ENCODE data around the gene CBX1.
A peak's percentile ranks its signal among the peaks of the same experiment; 100 is the strongest.
"Not testable (repeated sequence)": the region's sequence is repeated elsewhere in the genome, so short reads cannot be mapped to it uniquely, and the experiment has no call there.

Gene CBX1

GRCh38 chr17:48047113-48047740 is 54.1 kb downstream of the CBX1 start:
- H3K27me3 ChIP-seq (ENCODE audit: control insufficient read depth in 1 of 2, insufficient read depth in 2 of 2, low read length in 2 of 2), result no peaks in the 10 kb centered on the region
- peaks cover 46% of the 10 kb centered on the region for H3K4me1 ChIP-seq (ENCODE audit: insufficient read depth, low read length)
- peak overlapping the region; percentile 31 for H3K27ac ChIP-seq (ENCODE audit: low read depth, low read length)
- H3K4me3 ChIP-seq (ENCODE audit: low read depth in 1 of 2, low read length in 2 of 2), result peak overlapping the region; percentile 46 to 85
- peak overlapping the region; percentile 66 for H3K9ac ChIP-seq (ENCODE audit: low read length)
- H3K9me3 ChIP-seq (ENCODE audit: low read length), result no peaks in the 10 kb centered on the region
- H3K36me3 ChIP-seq (ENCODE audit: insufficient read depth, low read length), result peaks cover 13% of the 10 kb centered on the region

DNA sequence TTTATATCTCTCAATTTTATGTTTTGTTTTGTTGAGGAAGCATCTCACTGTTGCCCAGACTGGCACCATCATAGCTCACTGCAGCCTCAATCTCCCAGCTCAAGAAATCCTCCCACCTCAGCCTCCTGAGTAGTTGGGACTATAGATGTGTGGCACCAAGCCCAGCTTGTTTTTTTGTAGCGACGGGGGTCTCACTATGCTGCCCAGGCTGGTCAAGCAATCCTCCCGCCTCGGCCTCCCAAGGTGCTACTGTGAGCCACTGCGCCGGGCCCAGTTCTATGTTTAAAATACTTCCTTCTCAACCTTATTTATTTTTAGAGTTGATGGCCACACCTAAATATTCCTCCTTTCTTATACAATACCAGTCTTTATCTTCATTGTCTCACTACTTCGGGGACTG is 55.0 kb downstream of the CBX1 start:
- H3K9me3 ChIP-seq (ENCODE audit: low read length), result no peaks in the 10 kb centered on the region
- no peak overlapping the region for H3K9ac ChIP-seq (ENCODE audit: low read length)
- no peak overlapping the region for H3K27ac ChIP-seq (ENCODE audit: low read depth, low read length)
- H3K4me1 ChIP-seq (ENCODE audit: insufficient read depth, low read length), result peaks cover 36% of the 10 kb centered on the region
- H3K27me3 ChIP-seq (ENCODE audit: control insufficient read depth in 1 of 2, insufficient read depth in 2 of 2, low read length in 2 of 2), result no peaks in the 10 kb centered on the region
- no peak overlapping the region for H3K4me3 ChIP-seq (ENCODE audit: low read depth in 1 of 2, low read length in 2 of 2)
- H3K36me3 ChIP-seq (ENCODE audit: insufficient read depth, low read length), result peaks cover 8% of the 10 kb centered on the region

- H3K4me3 ChIP-seq (ENCODE audit: low read depth in 1 of 2, low read length in 2 of 2), result no peak overlapping the region
- no peaks in the 10 kb centered on the region for H3K36me3 ChIP-seq (ENCODE audit: insufficient read depth, low read length)
- H3K4me1 ChIP-seq (ENCODE audit: insufficient read depth, low read length), result peaks cover 28% of the 10 kb centered on the region
- no peaks in the 10 kb centered on the region for H3K9me3 ChIP-seq (ENCODE audit: low read length)
- H3K27me3 ChIP-seq (ENCODE audit: control insufficient read depth in 1 of 2, insufficient read depth in 2 of 2, low read length in 2 of 2), result no peaks in the 10 kb centered on the region
- H3K27ac ChIP-seq (ENCODE audit: low read depth, low read length), result no peak overlapping the region
- no peak overlapping the region for H3K9ac ChIP-seq (ENCODE audit: low read length)
Measured at GRCh38 chr17:48045316-48046001, 55.8 kb downstream of the CBX1 start.

- Histone ChIP-seq H3K36me3 (ENCODE audit: insufficient read depth, low read length) (no peaks in the 10 kb centered on the region), H3K9me3 (ENCODE audit: low read length) (no peaks in the 10 kb centered on the region), H3K9ac (ENCODE audit: low read length) (no peak overlapping the region), H3K4me3 (ENCODE audit: low read depth in 1 of 2, low read length in 2 of 2) (no peak overlapping the region), H3K27me3 (ENCODE audit: control insufficient read depth in 1 of 2, insufficient read depth in 2 of 2, low read length in 2 of 2) (no peaks in the 10 kb centered on the region), H3K4me1 (ENCODE audit: insufficient read depth, low read length) (peaks cover 22% of the 10 kb centered on the region), H3K27ac (ENCODE audit: low read depth, low read length) (no peak overlapping the region)
Measured at GRCh38 chr17:48044851-48045250, 56.4 kb downstream of the CBX1 start.

DNA sequence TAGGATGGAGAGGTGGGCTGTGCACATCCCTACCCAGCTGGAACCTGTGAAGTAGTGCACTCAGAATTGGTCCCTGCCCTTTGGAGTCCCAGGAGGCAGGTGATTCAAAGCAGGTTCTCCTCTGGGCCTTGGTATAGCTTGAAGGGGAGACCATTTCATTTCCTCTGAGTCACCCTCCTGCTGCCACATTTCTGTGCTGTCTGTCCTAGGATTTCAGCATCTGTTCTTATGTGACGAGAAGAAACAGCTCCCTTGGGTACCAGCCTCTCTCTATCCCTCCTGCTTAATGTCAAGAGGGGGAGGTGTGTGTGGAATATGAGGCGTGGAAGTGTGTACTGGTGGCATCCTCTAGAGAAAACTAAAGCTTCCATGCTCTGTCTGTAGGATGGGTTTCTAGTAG is 58.1 kb downstream of the CBX1 start:
- no peaks in the 10 kb centered on the region for H3K36me3 ChIP-seq (ENCODE audit: insufficient read depth, low read length)
- H3K27ac ChIP-seq (ENCODE audit: low read depth, low read length), result no peak overlapping the region
- H3K4me3 ChIP-seq (ENCODE audit: low read depth in 1 of 2, low read length in 2 of 2), result no peak overlapping the region
- no peaks in the 10 kb centered on the region for H3K9me3 ChIP-seq (ENCODE audit: low read length)
- peaks cover 15% of the 10 kb centered on the region for H3K4me1 ChIP-seq (ENCODE audit: insufficient read depth, low read length)
- no peaks in the 10 kb centered on the region for H3K27me3 ChIP-seq (ENCODE audit: control insufficient read depth in 1 of 2, insufficient read depth in 2 of 2, low read length in 2 of 2)
- H3K9ac ChIP-seq (ENCODE audit: low read length), result no peak overlapping the region

DNA sequence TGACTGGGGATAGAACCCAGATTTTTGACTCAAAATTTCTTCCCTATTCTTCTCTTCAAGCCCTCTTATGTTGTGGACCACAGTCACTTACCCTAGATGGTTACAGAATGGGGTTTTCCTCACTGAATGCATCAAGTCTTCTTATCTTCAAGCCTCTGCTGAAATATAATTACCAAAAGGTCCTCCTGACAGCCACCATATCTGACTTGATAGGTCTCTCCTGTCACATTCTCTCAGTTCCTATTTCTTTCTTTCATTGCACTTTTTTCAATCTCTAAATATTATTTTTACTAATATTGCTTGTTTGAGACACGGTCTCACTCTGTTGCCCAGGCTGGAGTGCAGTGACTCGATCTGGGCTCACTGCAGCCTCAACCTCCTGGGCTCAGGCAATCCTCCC is 62.6 kb downstream of the CBX1 start:
- peaks cover under 1% of the 10 kb centered on the region for H3K36me3 ChIP-seq (ENCODE audit: insufficient read depth, low read length)
- H3K9ac ChIP-seq (ENCODE audit: low read length), result peak overlapping the region; percentile 39
- no peaks in the 10 kb centered on the region for H3K27me3 ChIP-seq (ENCODE audit: control insufficient read depth in 1 of 2, insufficient read depth in 2 of 2, low read length in 2 of 2)
- peaks cover 14% of the 10 kb centered on the region for H3K4me1 ChIP-seq (ENCODE audit: insufficient read depth, low read length)
- H3K9me3 ChIP-seq (ENCODE audit: low read length), result no peaks in the 10 kb centered on the region
- H3K27ac ChIP-seq (ENCODE audit: low read depth, low read length), result no peak overlapping the region
- no peak overlapping the region for H3K4me3 ChIP-seq (ENCODE audit: low read depth in 1 of 2, low read length in 2 of 2)

DNA sequence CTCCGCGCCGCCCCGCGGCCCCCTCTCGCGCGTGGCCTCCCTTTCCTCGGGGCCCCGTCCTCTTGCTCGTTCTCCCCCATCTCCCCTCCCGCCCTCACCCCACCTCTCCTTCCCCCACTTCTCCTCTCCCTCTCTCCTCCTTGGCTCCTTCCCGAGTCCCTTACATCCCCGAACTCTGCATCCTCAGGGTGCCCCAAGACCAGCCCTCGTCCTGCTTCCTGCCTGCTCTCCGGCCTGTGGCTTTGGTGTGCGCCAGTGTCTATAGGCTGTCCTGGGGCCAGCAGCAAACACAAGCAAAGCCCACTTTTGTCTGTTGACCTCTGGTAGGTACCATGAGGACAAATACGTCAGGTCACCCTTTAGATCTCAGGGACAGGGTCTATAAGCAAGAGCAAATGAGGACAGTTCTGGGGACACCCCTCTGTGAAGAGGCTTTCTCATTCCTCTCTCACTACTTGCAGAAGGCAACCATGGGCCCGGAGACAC is 63.4 kb downstream of the CBX1 start:
- Histone ChIP-seq H3K27me3 (ENCODE audit: control insufficient read depth in 1 of 2, insufficient read depth in 2 of 2, low read length in 2 of 2) (no peaks in the 10 kb centered on the region), H3K4me3 (ENCODE audit: low read depth in 1 of 2, low read length in 2 of 2) (peak overlapping the region in 1 of 2 donors; percentile 41), H3K9me3 (ENCODE audit: low read length) (no peaks in the 10 kb centered on the region), H3K9ac (ENCODE audit: low read length) (peak overlapping the region; percentile 39), H3K4me1 (ENCODE audit: insufficient read depth, low read length) (peaks cover 14% of the 10 kb centered on the region), H3K27ac (ENCODE audit: low read depth, low read length) (peak overlapping the region; percentile 35), H3K36me3 (ENCODE audit: insufficient read depth, low read length) (peaks cover 5% of the 10 kb centered on the region)

DNA sequence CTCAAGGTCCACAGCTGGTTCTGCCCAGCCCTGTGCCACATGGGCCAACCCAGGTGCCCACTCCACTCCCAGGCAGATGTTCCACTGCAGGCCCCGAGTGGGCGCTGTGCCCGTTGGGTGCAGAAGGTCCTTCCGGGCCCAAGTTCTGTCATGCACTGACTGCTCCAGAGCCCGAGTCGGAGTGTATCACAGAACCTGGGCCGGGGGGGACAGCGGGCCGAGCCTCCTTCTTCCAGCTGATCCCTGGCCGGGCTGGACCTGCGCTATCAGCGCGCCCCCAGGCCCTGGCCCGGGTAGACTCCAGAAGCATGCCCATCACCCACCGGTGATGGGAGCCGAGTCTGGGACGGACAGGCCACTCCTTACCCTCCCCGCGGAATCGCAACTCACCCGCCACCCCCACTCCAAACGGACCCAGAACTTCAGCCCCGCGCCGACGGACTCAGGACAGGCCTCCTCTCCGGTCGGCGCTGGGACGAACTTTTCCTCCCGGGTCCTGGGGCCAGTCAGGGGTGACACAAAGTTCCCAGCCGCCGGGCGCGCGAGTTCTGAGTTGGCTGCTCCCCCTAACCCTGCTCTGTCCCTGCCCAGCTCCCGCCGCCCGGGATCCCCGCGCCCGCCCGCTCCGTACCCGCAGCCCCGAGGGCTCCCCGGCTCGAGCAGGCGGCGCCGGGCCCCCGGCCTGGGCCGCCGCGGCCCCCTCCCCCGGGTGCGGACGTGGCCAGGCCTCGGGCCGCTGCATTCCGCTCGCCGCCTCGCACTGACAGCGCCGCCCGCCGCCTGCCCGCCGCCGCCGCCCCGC is 64.0 kb downstream of the CBX1 start, which contains the start of gene COPZ2:
Gene COPZ2 (minus strand): TSS at position 762 of the 802 bp plus-strand sequence. CDS start 20 bp downstream, at position 742.
- H3K4me3 ChIP-seq (ENCODE audit: low read depth in 1 of 2, low read length in 2 of 2), result peak within 1 kb of the TSS; percentile 68 to 80
- no peaks in the 10 kb centered on the region for H3K9me3 ChIP-seq (ENCODE audit: low read length)
- peak within 1 kb of the TSS; percentile 82 for H3K27ac ChIP-seq (ENCODE audit: low read depth, low read length)
- H3K36me3 ChIP-seq (ENCODE audit: insufficient read depth, low read length), result peaks cover 5% of the 10 kb centered on the region
- peak within 1 kb of the TSS; percentile 39 for H3K9ac ChIP-seq (ENCODE audit: low read length)
- peaks cover 14% of the 10 kb centered on the region for H3K4me1 ChIP-seq (ENCODE audit: insufficient read depth, low read length)
- H3K27me3 ChIP-seq (ENCODE audit: control insufficient read depth in 1 of 2, insufficient read depth in 2 of 2, low read length in 2 of 2), result no peaks in the 10 kb centered on the region

GRCh38 chr17:48036693-48037035 is 64.6 kb downstream of the CBX1 start:
- H3K27me3 ChIP-seq (ENCODE audit: control insufficient read depth in 1 of 2, insufficient read depth in 2 of 2, low read length in 2 of 2), result no peaks in the 10 kb centered on the region
- H3K27ac ChIP-seq (ENCODE audit: low read depth, low read length), result peak overlapping the region; percentile 82
- H3K36me3 ChIP-seq (ENCODE audit: insufficient read depth, low read length), result peaks cover 5% of the 10 kb centered on the region
- H3K4me3 ChIP-seq (ENCODE audit: low read depth in 1 of 2, low read length in 2 of 2), result peak overlapping the region; percentile 68 to 80
- H3K9me3 ChIP-seq (ENCODE audit: low read length), result no peaks in the 10 kb centered on the region
- no peak overlapping the region for H3K9ac ChIP-seq (ENCODE audit: low read length)
- H3K4me1 ChIP-seq (ENCODE audit: insufficient read depth, low read length), result peaks cover 14% of the 10 kb centered on the region

- not testable (repeated sequence) for H3K9me3 ChIP-seq (ENCODE audit: low read length); H3K4me3 ChIP-seq (ENCODE audit: low read depth in 1 of 2, low read length in 2 of 2); H3K27ac ChIP-seq (ENCODE audit: low read depth, low read length); H3K27me3 ChIP-seq (ENCODE audit: control insufficient read depth in 1 of 2, insufficient read depth in 2 of 2, low read length in 2 of 2); H3K9ac ChIP-seq (ENCODE audit: low read length); H3K36me3 ChIP-seq (ENCODE audit: insufficient read depth, low read length)
- peaks cover 14% of the 10 kb centered on the region for H3K4me1 ChIP-seq (ENCODE audit: insufficient read depth, low read length)
Measured at GRCh38 chr17:48034734-48035133, 66.5 kb downstream of the CBX1 start.

DNA sequence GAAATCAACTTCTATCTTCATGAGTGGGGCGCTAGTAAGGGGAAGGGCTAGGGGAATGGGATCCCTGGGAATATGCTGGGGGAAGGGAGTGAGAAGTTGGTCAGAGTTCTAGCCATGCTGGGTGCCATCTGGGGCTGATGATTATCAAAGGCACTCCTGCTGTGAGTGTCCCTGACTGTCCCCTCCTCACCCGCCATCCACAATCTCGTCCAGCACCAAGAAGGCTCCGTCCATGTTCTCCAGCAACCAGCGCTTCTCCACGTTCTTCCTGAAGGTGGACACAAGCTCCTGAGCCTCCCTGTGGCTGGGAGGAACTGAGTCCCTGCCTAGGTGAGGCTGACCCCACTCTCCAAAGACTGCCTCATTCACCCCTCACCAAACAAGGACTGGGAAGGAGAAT is 69.3 kb downstream of the CBX1 start:
- Histone ChIP-seq H3K27ac (ENCODE audit: low read depth, low read length) (no peak overlapping the region), H3K9ac (ENCODE audit: low read length) (no peak overlapping the region), H3K27me3 (ENCODE audit: control insufficient read depth in 1 of 2, insufficient read depth in 2 of 2, low read length in 2 of 2) (no peaks in the 10 kb centered on the region), H3K4me1 (ENCODE audit: insufficient read depth, low read length) (peaks cover 8% of the 10 kb centered on the region), H3K4me3 (ENCODE audit: low read depth in 1 of 2, low read length in 2 of 2) (no peak overlapping the region), H3K9me3 (ENCODE audit: low read length) (no peaks in the 10 kb centered on the region), H3K36me3 (ENCODE audit: insufficient read depth, low read length) (peaks cover 5% of the 10 kb centered on the region)

Data from muscle layer of colon (tissue), 2 donors.